ENCODE data around the gene EFNB1.

Gene EFNB1

DNA sequence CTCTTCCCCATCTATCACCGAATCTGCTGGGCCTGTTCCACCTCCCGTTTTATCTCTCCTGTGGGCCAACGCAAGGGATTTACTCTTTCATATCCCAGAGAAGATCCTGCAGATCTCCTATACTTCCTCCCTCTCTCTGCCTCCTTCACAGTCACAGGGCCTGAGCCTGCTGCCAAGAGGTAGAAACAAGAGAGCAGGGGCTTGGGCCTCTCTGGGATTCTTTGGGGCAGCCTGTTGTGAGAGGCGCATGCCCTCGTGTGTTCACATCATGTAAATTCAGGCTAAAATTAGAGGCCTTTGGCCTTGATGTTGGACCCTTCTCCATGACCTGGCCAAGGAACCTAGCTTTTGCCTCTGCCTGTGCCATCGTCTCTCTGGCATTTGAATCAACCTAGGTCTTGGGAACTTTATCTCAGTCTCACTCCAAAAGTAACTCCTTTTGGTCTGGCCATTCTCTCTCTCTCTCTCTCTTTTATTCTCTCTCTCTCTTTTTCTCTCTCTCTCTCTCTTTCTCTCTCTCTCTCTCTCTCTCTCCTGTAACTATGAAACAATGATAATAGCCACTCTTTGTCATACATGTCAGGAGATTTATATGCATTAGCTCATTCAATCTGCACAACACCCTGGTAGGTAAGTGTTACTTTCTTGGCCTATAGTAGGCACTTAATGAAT is 20.0 kb upstream of the EFNB1 start:
- no peaks in the 10 kb centered on the region for H3K27me3 ChIP-seq (ENCODE audit: insufficient read depth, low read length)
- H3K27ac ChIP-seq (ENCODE audit: low read depth, low read length), result no peak overlapping the region
- no peaks in the 10 kb centered on the region for H3K4me1 ChIP-seq (ENCODE audit: insufficient read depth, low read length)
- peaks cover 4% of the 10 kb centered on the region; the same call in 1 of the 2 replicates for H3K9me3 ChIP-seq (ENCODE audit: insufficient read depth, low read depth, low read length)
- no peaks in the 10 kb centered on the region for H3K36me3 ChIP-seq (ENCODE audit: insufficient read depth, low read length)
- WGBS, result 67% methylated on average over 6 of the region's 6 CpGs
- no peak overlapping the region for H3K9ac ChIP-seq (ENCODE audit: low read depth, low read length)
- no peak overlapping the region for H3K4me3 ChIP-seq (ENCODE audit: low read length)

DNA sequence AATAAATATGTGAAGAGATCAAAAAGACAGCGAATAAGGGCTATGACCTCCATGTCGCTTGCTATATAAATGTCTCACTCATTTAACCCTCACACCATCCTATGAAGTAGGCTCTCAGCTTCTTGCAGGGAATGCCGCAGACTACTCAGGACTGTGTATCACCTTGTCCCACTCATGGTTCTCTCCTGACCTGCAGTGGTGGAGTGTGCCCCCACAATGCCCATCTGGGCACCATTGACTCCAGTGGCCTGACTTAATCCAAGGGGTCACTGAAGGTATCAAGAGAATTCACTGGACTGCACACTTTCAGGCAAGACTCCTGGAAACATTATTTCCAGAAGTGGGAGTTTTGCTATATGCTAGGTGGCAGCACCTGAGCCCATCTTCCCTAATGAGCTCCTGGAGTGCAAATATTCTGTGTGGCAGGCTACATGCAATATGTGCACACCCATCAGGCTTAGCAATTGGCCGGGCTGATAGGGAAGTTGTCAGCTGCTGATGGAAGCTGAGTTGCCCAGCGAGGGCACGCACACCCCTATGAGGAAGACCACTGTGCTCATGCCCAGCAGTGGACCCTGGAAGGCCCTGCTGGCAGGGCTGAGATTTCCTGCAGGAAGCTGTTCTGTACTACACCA is 8.2 kb upstream of the EFNB1 start:
- H3K36me3 ChIP-seq (ENCODE audit: insufficient read depth, low read length), result no peaks in the 10 kb centered on the region
- peaks cover 27% of the 10 kb centered on the region for H3K27me3 ChIP-seq (ENCODE audit: insufficient read depth, low read length)
- H3K9me3 ChIP-seq (ENCODE audit: insufficient read depth, low read depth, low read length), result no peaks in the 10 kb centered on the region
- WGBS, result 96% methylated on average over 6 of the region's 6 CpGs
- no peaks in the 10 kb centered on the region; the same call in 1 of the 2 replicates for H3K4me1 ChIP-seq (ENCODE audit: insufficient read depth, low read length)
- H3K27ac ChIP-seq (ENCODE audit: low read depth, low read length), result no peak overlapping the region
- H3K4me3 ChIP-seq (ENCODE audit: low read length), result no peak overlapping the region
- no peak overlapping the region for H3K9ac ChIP-seq (ENCODE audit: low read depth, low read length)

DNA sequence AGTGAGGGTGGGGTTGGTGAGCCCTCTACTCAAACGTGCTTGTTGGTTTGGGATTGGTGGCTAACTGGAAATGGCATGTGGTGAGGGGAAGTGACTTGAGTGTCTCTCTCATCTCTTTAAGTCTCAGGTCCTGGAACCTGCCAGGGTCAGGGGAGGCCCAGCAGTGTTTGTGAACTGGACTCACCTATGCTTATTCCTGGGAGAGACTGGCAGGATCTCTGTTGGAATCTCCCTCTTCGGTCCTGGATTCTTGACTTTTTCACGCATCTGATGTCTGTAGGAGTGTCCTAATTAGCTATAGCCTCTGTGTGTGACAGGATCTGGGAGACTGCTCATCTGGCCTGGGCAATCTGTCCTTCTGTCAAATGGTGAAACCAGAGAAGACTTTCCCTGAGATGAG is 7.2 kb upstream of the EFNB1 start:
- no peak overlapping the region for H3K4me3 ChIP-seq (ENCODE audit: low read length)
- no peaks in the 10 kb centered on the region for H3K9me3 ChIP-seq (ENCODE audit: insufficient read depth, low read depth, low read length)
- H3K9ac ChIP-seq (ENCODE audit: low read depth, low read length), result no peak overlapping the region
- H3K27me3 ChIP-seq (ENCODE audit: insufficient read depth, low read length), result peaks cover 36% of the 10 kb centered on the region
- WGBS, result 78% methylated on average over 3 of the region's 3 CpGs
- no peaks in the 10 kb centered on the region; the same call in 1 of the 2 replicates for H3K4me1 ChIP-seq (ENCODE audit: insufficient read depth, low read length)
- no peaks in the 10 kb centered on the region for H3K36me3 ChIP-seq (ENCODE audit: insufficient read depth, low read length)
- no peak overlapping the region for H3K27ac ChIP-seq (ENCODE audit: low read depth, low read length)

DNA sequence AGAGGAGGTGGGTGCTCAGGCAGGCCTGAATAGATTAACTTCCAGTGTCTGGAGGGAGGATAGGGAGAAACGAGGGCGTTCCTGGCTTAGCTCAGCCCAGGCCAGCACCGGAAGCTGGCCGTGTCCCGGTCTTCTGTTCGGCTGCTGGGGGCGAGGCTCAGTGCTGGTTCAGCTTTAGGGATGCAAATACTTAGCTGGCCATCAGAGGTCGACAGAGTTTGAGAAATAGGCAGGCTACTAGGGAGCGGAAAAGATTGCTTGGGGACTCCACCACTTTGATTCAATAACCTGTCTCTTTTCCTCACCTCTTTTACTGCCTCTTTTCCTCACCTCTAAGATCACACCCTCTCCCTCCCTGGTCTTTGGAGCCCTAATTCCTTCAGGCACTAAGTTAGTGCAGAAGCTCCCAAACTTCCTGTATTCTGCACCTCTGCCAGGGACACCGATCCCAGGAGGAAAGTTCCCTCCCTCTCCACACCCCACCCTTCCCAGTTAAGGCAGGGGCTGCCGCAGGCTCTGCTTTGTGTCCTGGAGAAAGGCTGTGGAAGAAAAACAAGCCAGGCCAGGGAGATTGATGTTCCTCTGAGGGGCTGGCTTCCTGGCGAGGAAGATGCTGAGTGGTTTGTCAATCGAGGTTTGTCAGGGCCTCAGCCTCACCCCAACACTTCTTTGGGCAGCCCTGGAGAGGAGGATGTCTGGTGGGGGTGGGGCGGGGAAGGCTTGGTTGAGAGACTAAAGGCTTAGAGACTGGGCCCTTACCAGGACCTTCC is 6.0 kb upstream of the EFNB1 start:
- Histone ChIP-seq H3K36me3 (ENCODE audit: insufficient read depth, low read length) (no peaks in the 10 kb centered on the region), H3K9ac (ENCODE audit: low read depth, low read length) (no peak overlapping the region), H3K27ac (ENCODE audit: low read depth, low read length) (no peak overlapping the region), H3K27me3 (ENCODE audit: insufficient read depth, low read length) (peaks cover 47% of the 10 kb centered on the region), H3K4me3 (ENCODE audit: low read length) (no peak overlapping the region), H3K9me3 (ENCODE audit: insufficient read depth, low read depth, low read length) (no peaks in the 10 kb centered on the region), H3K4me1 (ENCODE audit: insufficient read depth, low read length) (no peaks in the 10 kb centered on the region; the same call in 1 of the 2 replicates)
- 18% methylated on average over 13 of the region's 14 CpGs for WGBS

DNA sequence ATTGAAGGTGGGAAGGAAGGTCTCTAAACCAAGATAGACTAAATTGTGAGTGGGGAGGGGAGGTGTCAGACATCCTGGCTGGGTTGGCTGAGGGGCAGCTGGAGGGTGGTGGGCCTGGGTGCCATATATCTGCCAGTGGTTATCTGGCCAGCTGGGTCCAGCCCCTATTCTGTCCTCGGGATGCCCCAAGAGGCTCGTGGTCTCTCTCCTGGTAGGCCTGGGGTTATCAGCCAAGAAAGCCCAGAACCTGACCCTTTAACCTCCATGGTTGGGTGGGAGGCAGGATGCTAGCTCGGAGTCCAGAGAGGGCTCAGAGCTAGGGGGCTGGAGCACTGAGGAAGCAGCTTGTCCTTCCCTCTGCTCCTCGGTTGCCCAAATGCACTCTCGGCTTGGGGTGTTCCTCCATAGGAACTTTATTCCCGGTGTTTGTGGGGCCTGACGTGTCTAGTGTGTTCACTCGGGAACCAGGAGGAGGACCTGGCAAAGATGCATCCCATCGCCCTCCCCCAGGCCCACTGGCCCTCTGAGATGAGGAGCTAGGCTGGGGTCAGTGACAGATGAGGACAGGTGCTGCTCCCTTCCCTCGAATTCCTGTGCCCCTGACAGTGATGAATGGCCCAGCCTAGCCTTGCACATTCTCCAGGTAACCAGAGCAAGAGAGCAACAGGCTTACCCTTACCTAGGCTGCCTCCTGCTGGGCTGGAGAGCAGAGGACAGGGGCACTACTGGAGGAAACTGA is 5.2 kb upstream of the EFNB1 start:
- Histone ChIP-seq H3K27me3 (ENCODE audit: insufficient read depth, low read length) (peaks cover 47% of the 10 kb centered on the region), H3K4me1 (ENCODE audit: insufficient read depth, low read length) (no peaks in the 10 kb centered on the region; the same call in 1 of the 2 replicates), H3K27ac (ENCODE audit: low read depth, low read length) (no peak overlapping the region), H3K36me3 (ENCODE audit: insufficient read depth, low read length) (no peaks in the 10 kb centered on the region), H3K9me3 (ENCODE audit: insufficient read depth, low read depth, low read length) (no peaks in the 10 kb centered on the region), H3K4me3 (ENCODE audit: low read length) (no peak overlapping the region), H3K9ac (ENCODE audit: low read depth, low read length) (no peak overlapping the region)
- WGBS, result 85% methylated on average over 10 of the region's 10 CpGs

- peaks cover 50% of the 10 kb centered on the region for H3K27me3 ChIP-seq (ENCODE audit: insufficient read depth, low read length)
- H3K4me1 ChIP-seq (ENCODE audit: insufficient read depth, low read length), result no peaks in the 10 kb centered on the region; the same call in 1 of the 2 replicates
- H3K36me3 ChIP-seq (ENCODE audit: insufficient read depth, low read length), result no peaks in the 10 kb centered on the region
- no peaks in the 10 kb centered on the region for H3K9me3 ChIP-seq (ENCODE audit: insufficient read depth, low read depth, low read length)
- no peak overlapping the region for H3K4me3 ChIP-seq (ENCODE audit: low read length)
- H3K9ac ChIP-seq (ENCODE audit: low read depth, low read length), result no peak overlapping the region
- H3K27ac ChIP-seq (ENCODE audit: low read depth, low read length), result no peak overlapping the region
These were observed 4.7 kb upstream of the EFNB1 start for GRCh38 chrX:68824152-68824433.

- Histone ChIP-seq H3K36me3 (ENCODE audit: insufficient read depth, low read length) (no peaks in the 10 kb centered on the region), H3K4me3 (ENCODE audit: low read length) (no peak overlapping the region), H3K9me3 (ENCODE audit: insufficient read depth, low read depth, low read length) (no peaks in the 10 kb centered on the region), H3K4me1 (ENCODE audit: insufficient read depth, low read length) (no peaks in the 10 kb centered on the region; the same call in 1 of the 2 replicates), H3K9ac (ENCODE audit: low read depth, low read length) (no peak overlapping the region), H3K27me3 (ENCODE audit: insufficient read depth, low read length) (peaks cover 55% of the 10 kb centered on the region), H3K27ac (ENCODE audit: low read depth, low read length) (no peak overlapping the region)
- WGBS, result 67% methylated on average over 5 of the region's 5 CpGs
These were observed 4.2 kb upstream of the EFNB1 start for GRCh38 chrX:68824565-68825125.

DNA sequence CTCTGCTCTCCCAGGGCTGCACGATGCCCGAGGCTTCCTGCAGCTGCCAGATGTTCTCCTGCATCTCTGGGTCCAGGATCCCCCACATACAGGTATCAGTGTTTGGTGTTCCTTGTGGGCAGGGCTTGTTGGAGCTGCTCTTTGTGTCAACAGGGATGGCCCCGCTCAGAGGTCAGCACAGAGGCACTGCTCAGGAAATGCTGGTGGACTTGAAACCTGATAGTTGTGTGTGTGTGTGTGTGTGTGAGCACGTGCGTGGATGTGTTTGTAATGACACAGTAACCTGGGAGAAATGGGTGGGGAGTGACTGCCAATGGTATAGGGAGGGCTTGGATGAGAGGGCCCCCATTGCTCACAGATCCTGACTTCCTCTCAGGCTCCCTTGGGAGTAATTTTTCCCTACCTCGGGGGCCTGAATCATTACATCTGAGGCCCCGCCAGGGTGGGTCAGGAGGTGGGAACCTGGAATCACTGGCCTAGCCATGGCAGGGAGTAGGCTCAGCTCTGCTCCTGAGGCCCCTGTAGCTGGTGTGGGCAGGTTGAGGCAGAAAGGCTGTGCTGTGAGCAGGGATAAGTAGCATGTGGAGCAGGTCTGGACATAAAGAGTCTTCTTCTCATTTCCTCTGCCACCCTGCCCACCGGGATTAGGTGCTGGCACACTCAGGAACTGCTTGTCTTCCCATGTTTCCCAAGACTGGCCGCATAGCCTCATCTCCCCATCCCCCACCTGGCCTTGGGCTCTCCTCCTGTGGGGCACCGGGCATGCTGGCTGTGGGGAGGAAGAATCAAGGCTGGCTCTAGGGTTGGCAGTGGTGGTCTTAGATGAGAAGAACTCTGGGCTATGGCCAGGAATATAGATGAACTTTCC is 2.5 kb upstream of the EFNB1 start:
- no peak overlapping the region for H3K9ac ChIP-seq (ENCODE audit: low read depth, low read length)
- H3K36me3 ChIP-seq (ENCODE audit: insufficient read depth, low read length), result no peaks in the 10 kb centered on the region
- H3K9me3 ChIP-seq (ENCODE audit: insufficient read depth, low read depth, low read length), result no peaks in the 10 kb centered on the region
- H3K27ac ChIP-seq (ENCODE audit: low read depth, low read length), result no peak overlapping the region
- no peak overlapping the region for H3K4me3 ChIP-seq (ENCODE audit: low read length)
- WGBS, result 76% methylated on average over 10 of the region's 10 CpGs
- no peaks in the 10 kb centered on the region; the same call in 1 of the 2 replicates for H3K4me1 ChIP-seq (ENCODE audit: insufficient read depth, low read length)
- peaks cover 67% of the 10 kb centered on the region for H3K27me3 ChIP-seq (ENCODE audit: insufficient read depth, low read length)

GRCh38 chrX:68827256-68827655 is 1.6 kb upstream of the EFNB1 start:
- no peak overlapping the region for H3K9ac ChIP-seq (ENCODE audit: low read depth, low read length)
- no peaks in the 10 kb centered on the region for H3K36me3 ChIP-seq (ENCODE audit: insufficient read depth, low read length)
- no peaks in the 10 kb centered on the region for H3K9me3 ChIP-seq (ENCODE audit: insufficient read depth, low read depth, low read length)
- H3K4me1 ChIP-seq (ENCODE audit: insufficient read depth, low read length), result peaks cover 3% of the 10 kb centered on the region; the same call in 1 of the 2 replicates
- H3K4me3 ChIP-seq (ENCODE audit: low read length), result no peak overlapping the region
- no peak overlapping the region for H3K27ac ChIP-seq (ENCODE audit: low read depth, low read length)
- peaks cover 73% of the 10 kb centered on the region for H3K27me3 ChIP-seq (ENCODE audit: insufficient read depth, low read length)

DNA sequence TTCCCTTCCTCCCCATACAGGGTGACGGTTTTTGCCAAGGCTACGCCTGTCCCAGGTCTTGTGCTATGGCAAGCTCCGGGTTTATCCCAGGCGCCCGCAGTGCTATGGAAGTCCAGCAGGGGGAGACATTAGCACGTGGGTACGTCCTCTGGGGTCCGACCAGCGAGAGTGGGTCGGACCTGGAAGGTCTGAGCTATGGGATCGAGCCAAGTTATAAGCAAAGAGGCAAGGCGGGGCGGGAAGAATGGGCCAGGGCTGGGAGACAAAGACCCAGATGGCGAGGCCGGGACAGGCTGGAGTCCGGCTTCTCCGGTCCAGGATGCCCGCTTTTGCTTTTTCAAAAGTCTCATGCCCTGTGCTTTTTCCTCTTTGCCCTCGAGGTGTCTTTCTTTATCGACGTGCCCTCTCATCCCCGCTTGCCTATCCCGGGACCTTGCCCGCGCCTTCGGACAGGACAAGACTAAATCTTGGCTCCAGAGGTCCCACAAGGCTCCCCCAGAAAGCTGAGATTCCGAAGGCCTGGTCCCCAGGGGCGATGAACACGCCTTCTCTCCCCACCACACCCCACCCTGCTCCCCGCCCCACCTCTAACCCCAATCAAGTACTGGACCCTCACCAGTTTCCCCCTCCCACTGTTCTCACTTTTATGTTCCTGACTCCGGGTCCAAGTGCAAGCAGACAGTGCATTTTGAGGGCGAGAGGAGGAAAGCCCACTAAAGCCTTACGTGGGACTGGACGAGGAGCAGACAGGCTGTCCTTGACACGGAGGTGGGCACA is 785 bp upstream of the EFNB1 start:
- Histone ChIP-seq H3K36me3 (ENCODE audit: insufficient read depth, low read length) (no peaks in the 10 kb centered on the region), H3K27ac (ENCODE audit: low read depth, low read length) (no peak overlapping the region), H3K9me3 (ENCODE audit: insufficient read depth, low read depth, low read length) (no peaks in the 10 kb centered on the region), H3K4me1 (ENCODE audit: insufficient read depth, low read length) (peaks cover 4% of the 10 kb centered on the region; the same call in 1 of the 2 replicates), H3K27me3 (ENCODE audit: insufficient read depth, low read length) (peaks cover 81% of the 10 kb centered on the region), H3K4me3 (ENCODE audit: low read length) (peak overlapping the region; percentile 64), H3K9ac (ENCODE audit: low read depth, low read length) (no peak overlapping the region)
- WGBS, result 3% methylated on average over 35 of the region's 35 CpGs

Measured in HUES64 (cell line).